T-cell (primary cell): ENCODE data around the gene COX7A2L. TPM values are rescaled to one million over a fixed set of nuclear protein-coding genes. Genes with fewer than 3 reads are reported as not detected.
"Not testable (repeated sequence)": the region's sequence is repeated elsewhere in the genome, so short reads cannot be mapped to it uniquely, and the experiment has no call there.

ENCODE experiments used
- ATAC-seq, 4 experiments: fragments of 200-7000 bp in 3 of 4; fragments of 150-1000 bp in 1 of 4; cut with Tn5 transposase; replicated peaks in 1 of 4; 1 replicate in 3 of 4; 2 replicates in 1 of 4; pipeline ENCODE4 v1.10.0; 2021; ENCODE audit warnings: moderate library complexity in 3 of 4, mild to moderate bottlenecking in 2 of 4, moderate number of reproducible peaks in 1 of 4
- CTCF ChIA-PET, 2 donors: fragments of 300-600 bp; sonication (Branson Sonifier 250); formaldehyde crosslinking; loops; one replicate each; lab custom pipeline; 2022; ENCODE audit warnings: antibody characterized with exemption in 2 of 2; lab: Charles Lee
- POLR2A ChIA-PET, 2 donors: fragments of 300-600 bp; sonication (Branson Sonifier 250); formaldehyde crosslinking; loops; one replicate each; lab custom pipeline; 2022; ENCODE audit warnings: antibody characterized with exemption in 2 of 2; lab: Charles Lee
- DNase-seq, 35 experiments: peaks; one replicate each; pipeline versions ENCODE4 v3.0.0 to v3.0.0-alpha.2; 2013 to 2023
- H3K27ac ChIP-seq: one replicate; pipeline ENCODE4 v1.5.1; 2013; ENCODE audit warnings: low read length
- H3K27me3 ChIP-seq, 2 experiments: replicated peaks in 1 of 2; 1 replicate in 1 of 2; 2 replicates in 1 of 2; pipeline versions ENCODE4 v1.6.1 to v1.7.0; 2013; ENCODE audit warnings: low read length in 1 of 2, mixed read lengths in 1 of 2; ENCODE audit not compliant: control insufficient read depth in 2 of 2, insufficient read depth in 2 of 2; ENCODE audit errors: extremely low read depth in 1 of 2
- H3K36me3 ChIP-seq, 2 donors: 1 replicate in 1 of 2; 2 replicates in 1 of 2; pipeline versions ENCODE4 v1.6.1 to v1.7.0; 2013; ENCODE audit warnings: low read length in 1 of 2; ENCODE audit not compliant: control insufficient read depth in 2 of 2, insufficient read depth in 1 of 2; ENCODE audit errors: extremely low read depth in 1 of 2
- H3K4me1 ChIP-seq, 2 experiments: 1 replicate in 1 of 2; 2 replicates in 1 of 2; pipeline versions ENCODE4 v1.6.1 to v1.7.0; 2013; ENCODE audit warnings: low read length in 2 of 2, mixed read lengths in 1 of 2; ENCODE audit not compliant: insufficient read depth in 2 of 2, control insufficient read depth in 1 of 2; ENCODE audit errors: extremely low read depth in 1 of 2
- H3K4me3 ChIP-seq, 2 donors: 1 replicate in 1 of 2; 2 replicates in 1 of 2; pipeline versions ENCODE4 v1.5.1 to v1.7.0; 2013; ENCODE audit warnings: mild to moderate bottlenecking in 2 of 2, low read length in 1 of 2, moderate library complexity in 1 of 2; ENCODE audit not compliant: control insufficient read depth in 1 of 2; ENCODE audit errors: extremely low read depth in 1 of 2
- H3K9me3 ChIP-seq: 2 replicates; pipeline ENCODE4 v1.7.0; 2013
- H3K27ac Mint-ChIP-seq, 2 donors: one replicate each; pipeline ENCODE4 v1.8.0; 2020 to 2021; ENCODE audit warnings: mild to moderate bottlenecking in 2 of 2, mixed read lengths in 2 of 2
- H3K27me3 Mint-ChIP-seq, 2 donors: one replicate each; pipeline ENCODE4 v1.8.0; 2021 to 2022; ENCODE audit warnings: mixed read lengths in 2 of 2
- H3K36me3 Mint-ChIP-seq: one replicate; pipeline ENCODE4 v1.8.0; 2021; ENCODE audit warnings: mixed read lengths
- H3K4me1 Mint-ChIP-seq, 3 donors: one replicate each; pipeline ENCODE4 v1.8.0; 2020 to 2022; ENCODE audit warnings: mixed read lengths in 3 of 3, mild to moderate bottlenecking in 1 of 3
- H3K4me3 Mint-ChIP-seq, 3 donors: one replicate each; pipeline ENCODE4 v1.8.0; 2020 to 2022; ENCODE audit warnings: mild to moderate bottlenecking in 3 of 3, mixed read lengths in 3 of 3, moderate library complexity in 3 of 3
- H3K9me3 Mint-ChIP-seq, 3 donors: one replicate each; pipeline ENCODE4 v1.8.0; 2020 to 2022; ENCODE audit warnings: mixed read lengths in 3 of 3
- WGBS: methylation state at CpG from one replicate; pipeline ENCODE4 v1.1.5; 2013; ENCODE audit warnings: missing lambda C conversion rate; ENCODE audit not compliant: insufficient coverage; 5-methylcytosine and 5-hydroxymethylcytosine counted together
- total RNA-seq, 35 experiments: library from RNA in 6 of 35; stranded (reverse) in 6 of 35; fragments of 120-200 nt in 1 of 35; gene quantifications; one replicate each; pipeline versions ENCODE4 v1.2.1 to v1.2.4 and lab custom pipeline; 2013 to 2026

Gene COX7A2L, protein sequence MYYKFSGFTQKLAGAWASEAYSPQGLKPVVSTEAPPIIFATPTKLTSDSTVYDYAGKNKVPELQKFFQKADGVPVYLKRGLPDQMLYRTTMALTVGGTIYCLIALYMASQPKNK
- total RNA-seq: 10 to 100 TPM; 59.6 to 76.4 (median 72.6) TPM
- total RNA-seq (2013): 109 TPM
- 43.6 to 92.8 (median 66.9) reads per million in 29 experiments for total RNA-seq (lab: John Stamatoyannopoulos, UW)

- peak within 1 kb of the TSS; percentile 96 for H3K27ac ChIP-seq
- DNase-seq (peak; percentile 90 to 98 (median 94)), ATAC-seq (peak; percentile 91 to 97 (median 92))
- POLR2A ChIA-PET: interaction anchor here in 1 of 2 donors (0.6 kb wide), 1 partner anchor 126 kb away, joined by 3 read pairs; no protein-coding TSS in a partner anchor
- CTCF ChIA-PET: interaction anchor here (0.6 kb wide), 2 partner anchors 190 to 497 kb away, joined by 3 read pairs; no protein-coding TSS in a partner anchor
- H3K27me3 ChIP-seq: peaks cover 0 to 3% of the 10 kb centered on the region in 2 experiments
- H3K9me3 ChIP-seq: no peaks in the 10 kb centered on the region
- peaks cover 23 to 34% of the 10 kb centered on the region in 2 experiments for H3K4me1 ChIP-seq
- peaks cover 43 to 53% (median 52%) of the 10 kb centered on the region in 3 donors for H3K4me1 Mint-ChIP-seq
- WGBS: under 1% methylated on average over 51 of the region's 61 CpGs
- peak within 1 kb of the TSS; percentile 93 to 97 for H3K4me3 ChIP-seq
- H3K36me3 Mint-ChIP-seq: peaks cover 10% of the 10 kb centered on the region
- H3K9me3 Mint-ChIP-seq: no peaks in the 10 kb centered on the region
- no peaks in the 10 kb centered on the region for H3K27me3 Mint-ChIP-seq
- peaks cover 0 to 3% of the 10 kb centered on the region in 2 donors for H3K36me3 ChIP-seq
- H3K27ac Mint-ChIP-seq: peak within 1 kb of the TSS; percentile 98 to 100
- H3K4me3 Mint-ChIP-seq: peak within 1 kb of the TSS; percentile 87 to 95 (median 88)
Observed at GRCh38 chr2:42360890-42361727, at the start of gene COX7A2L. TSS of gene COX7A2L (minus strand) at chr2:42361217. CDS start at chr2:42361161, 56 bp downstream.

- no peaks in the 10 kb centered on the region for H3K9me3 Mint-ChIP-seq
Observed at GRCh38 chr2:42408009-42408408, 47.0 kb upstream of the COX7A2L start.

GRCh38 chr2:42407476-42407875 lies 46.5 kb upstream of the COX7A2L start:
- no peak overlapping the region for H3K27ac Mint-ChIP-seq
- ATAC-seq (no peak), DNase-seq (no peak)
- H3K36me3 Mint-ChIP-seq: no peaks in the 10 kb centered on the region
- no peaks in the 10 kb centered on the region for H3K9me3 Mint-ChIP-seq
- H3K4me1 Mint-ChIP-seq: no peaks in the 10 kb centered on the region
- ChIA-PET CTCF (no interaction called here), POLR2A (no interaction called here)
- Histone ChIP-seq H3K27me3 (peaks cover 0 to 21% of the 10 kb centered on the region in 2 experiments), H3K4me3 (no peak overlapping the region), H3K27ac (no peak overlapping the region), H3K9me3 (no peaks in the 10 kb centered on the region), H3K36me3 (no peaks in the 10 kb centered on the region), H3K4me1 (no peaks in the 10 kb centered on the region)
- H3K27me3 Mint-ChIP-seq: peaks cover 2 to 4% of the 10 kb centered on the region in 2 donors
- H3K4me3 Mint-ChIP-seq: no peak overlapping the region
- WGBS: 66% methylated on average over 6 of the region's 6 CpGs

More at GRCh38 chr2:42408009-42408408, 47.0 kb upstream of the COX7A2L start:
- Mint-ChIP-seq H3K4me3 (no peak overlapping the region), H3K36me3 (no peaks in the 10 kb centered on the region), H3K27me3 (peaks cover 2 to 4% of the 10 kb centered on the region in 2 donors), H3K4me1 (no peaks in the 10 kb centered on the region), H3K27ac (no peak overlapping the region)
- ChIA-PET CTCF (no interaction called here), POLR2A (no interaction called here)
- Histone ChIP-seq H3K4me1 (no peaks in the 10 kb centered on the region), H3K27me3 (peaks cover 0 to 21% of the 10 kb centered on the region in 2 experiments), H3K36me3 (no peaks in the 10 kb centered on the region), H3K27ac (no peak overlapping the region), H3K9me3 (no peaks in the 10 kb centered on the region), H3K4me3 (no peak overlapping the region)
- ATAC-seq (no peak), DNase-seq (no peak)
- 91% methylated on average over 8 of the region's 8 CpGs for WGBS

- H3K27ac Mint-ChIP-seq: no peak overlapping the region
- H3K4me3 ChIP-seq: no peak overlapping the region
- CTCF ChIA-PET: no interaction called here
- ATAC-seq: no peak
- peaks cover 0 to 21% of the 10 kb centered on the region in 2 experiments for H3K27me3 ChIP-seq
- no peaks in the 10 kb centered on the region for H3K9me3 Mint-ChIP-seq
- H3K36me3 Mint-ChIP-seq: no peaks in the 10 kb centered on the region
- H3K4me3 Mint-ChIP-seq: no peak overlapping the region
- no peaks in the 10 kb centered on the region for H3K9me3 ChIP-seq
- no peaks in the 10 kb centered on the region for H3K4me1 ChIP-seq
- POLR2A ChIA-PET: no interaction called here
- no peaks in the 10 kb centered on the region for H3K36me3 ChIP-seq
- WGBS: 76% methylated on average over 3 of the region's 4 CpGs
- H3K27ac ChIP-seq: no peak overlapping the region
- no peak for DNase-seq
- H3K4me1 Mint-ChIP-seq: no peaks in the 10 kb centered on the region
- peaks cover 2% of the 10 kb centered on the region in 2 donors for H3K27me3 Mint-ChIP-seq
Observed at GRCh38 chr2:42404676-42405075, 43.7 kb upstream of the COX7A2L start.

DNA sequence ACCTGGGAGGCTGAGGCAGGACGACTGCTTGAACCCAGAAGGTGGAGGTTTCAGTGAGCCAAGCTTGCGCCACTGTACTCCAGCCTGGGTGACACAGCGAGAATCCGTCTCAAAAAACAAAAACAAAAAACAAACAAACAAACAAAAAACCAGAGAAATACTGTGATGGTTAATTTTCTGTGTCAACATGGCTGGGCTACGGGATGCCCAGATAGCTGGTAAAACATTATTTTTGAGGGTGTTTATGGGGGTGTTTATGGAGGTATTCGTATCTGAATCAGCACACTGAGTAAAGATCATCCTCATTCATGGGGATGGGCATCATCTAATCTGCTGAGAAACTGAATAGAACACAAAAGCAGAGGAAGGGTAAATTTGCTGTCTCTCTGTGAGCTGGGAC lies 40.8 kb upstream of the COX7A2L start:
- H3K27ac ChIP-seq: no peak overlapping the region
- H3K9me3 ChIP-seq: no peaks in the 10 kb centered on the region
- no peak overlapping the region for H3K27ac Mint-ChIP-seq
- no peaks in the 10 kb centered on the region for H3K4me1 Mint-ChIP-seq
- no peak for DNase-seq
- no peak overlapping the region for H3K4me3 ChIP-seq
- no peaks in the 10 kb centered on the region for H3K4me1 ChIP-seq
- no peak for ATAC-seq
- H3K36me3 ChIP-seq: no peaks in the 10 kb centered on the region
- no peak overlapping the region for H3K4me3 Mint-ChIP-seq
- WGBS: 100% methylated on average over 2 of the region's 6 CpGs
- no peaks in the 10 kb centered on the region for H3K36me3 Mint-ChIP-seq
- POLR2A ChIA-PET: interaction anchor here in 1 of 2 donors (0.6 kb wide), 1 partner anchor 133 kb away, joined by 5 read pairs; no protein-coding TSS in a partner anchor
- H3K27me3 ChIP-seq: no peaks in the 10 kb centered on the region
- no peaks in the 10 kb centered on the region for H3K9me3 Mint-ChIP-seq
- H3K27me3 Mint-ChIP-seq: no peaks in the 10 kb centered on the region
- CTCF ChIA-PET: no interaction called here

DNA sequence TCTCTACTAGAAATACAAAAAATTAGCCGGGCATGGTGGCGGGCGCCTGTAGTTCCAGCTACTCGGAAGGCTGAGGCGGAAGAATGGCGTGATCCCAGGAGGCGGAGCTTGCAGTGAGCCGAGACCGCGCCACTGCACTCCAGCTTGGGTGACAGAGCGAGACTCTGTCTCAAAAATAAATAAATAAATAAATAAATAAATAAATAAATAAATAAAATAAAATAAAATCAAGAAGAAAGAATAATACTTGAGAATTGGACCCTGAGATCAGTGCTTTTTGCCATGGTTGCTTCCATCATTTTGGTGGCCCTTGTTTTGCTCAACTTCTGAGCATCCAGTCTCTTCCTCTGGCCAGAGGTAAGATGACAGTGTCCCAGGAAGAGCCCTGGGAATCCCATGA lies 37.0 kb upstream of the COX7A2L start:
- H3K27ac Mint-ChIP-seq, H3K27me3 Mint-ChIP-seq, CTCF ChIA-PET, H3K9me3 ChIP-seq, ATAC-seq, H3K36me3 ChIP-seq, H3K27ac ChIP-seq, H3K4me3 ChIP-seq, H3K27me3 ChIP-seq, H3K4me1 ChIP-seq, H3K36me3 Mint-ChIP-seq, H3K4me1 Mint-ChIP-seq, H3K4me3 Mint-ChIP-seq, DNase-seq, H3K9me3 Mint-ChIP-seq, POLR2A ChIA-PET: not testable (repeated sequence)
- no CpG with 5 or more reads among the region's 11 CpGs for WGBS
